GM19324 (cell line): ENCODE measurements around the gene ARFIP1.

Experiments used
- ATAC-seq: cut with Tn5 transposase; IDR thresholded peaks from one replicate; pipeline ENCODE4 v1.9.1; 2021; ENCODE audit warnings: mild to moderate bottlenecking, moderate library complexity; ENCODE audit not compliant: unreplicated experiment, low FRiP score

ARFIP1 gene

DNA sequence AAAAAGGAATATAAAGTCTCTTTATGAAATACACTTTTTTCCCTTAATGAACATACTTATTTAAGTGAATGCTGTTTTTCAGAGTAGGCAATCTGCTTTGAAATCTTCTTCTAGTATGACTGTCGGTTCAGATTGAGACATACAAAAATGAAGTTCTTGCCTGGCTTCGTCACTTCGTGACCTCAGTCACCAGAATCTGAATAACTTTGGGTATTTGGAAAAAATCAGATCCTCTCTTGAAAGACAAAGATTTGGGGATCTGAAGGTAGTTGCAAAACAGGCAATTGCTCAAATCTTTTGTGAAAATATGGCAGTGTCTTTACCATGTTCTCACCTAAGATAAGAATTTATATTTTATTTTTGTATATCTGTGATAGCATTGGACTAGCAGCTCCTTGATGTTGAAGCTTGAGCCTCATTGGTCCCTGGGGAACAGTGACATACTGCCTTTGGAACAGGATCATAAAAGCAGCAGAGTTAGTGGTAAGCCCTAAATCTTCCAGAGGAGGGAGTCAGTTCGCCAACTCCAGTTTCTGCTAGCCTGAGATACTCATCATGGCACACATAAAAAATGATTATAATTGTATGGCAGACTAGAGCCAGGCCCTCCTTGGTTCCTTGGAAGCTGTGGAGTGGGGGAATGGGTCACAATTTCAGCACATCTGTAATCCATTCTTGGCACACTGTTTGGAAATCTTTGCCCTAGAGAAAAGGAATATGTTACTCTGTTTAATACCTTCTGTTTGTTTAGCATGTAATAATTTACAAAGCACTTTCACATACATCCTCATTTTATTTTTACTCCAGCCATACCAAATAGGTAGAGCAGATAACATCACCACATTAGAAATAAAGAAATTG lies 5.0 kb downstream of the ARFIP1 start:
- ATAC-seq, result no peak

DNA sequence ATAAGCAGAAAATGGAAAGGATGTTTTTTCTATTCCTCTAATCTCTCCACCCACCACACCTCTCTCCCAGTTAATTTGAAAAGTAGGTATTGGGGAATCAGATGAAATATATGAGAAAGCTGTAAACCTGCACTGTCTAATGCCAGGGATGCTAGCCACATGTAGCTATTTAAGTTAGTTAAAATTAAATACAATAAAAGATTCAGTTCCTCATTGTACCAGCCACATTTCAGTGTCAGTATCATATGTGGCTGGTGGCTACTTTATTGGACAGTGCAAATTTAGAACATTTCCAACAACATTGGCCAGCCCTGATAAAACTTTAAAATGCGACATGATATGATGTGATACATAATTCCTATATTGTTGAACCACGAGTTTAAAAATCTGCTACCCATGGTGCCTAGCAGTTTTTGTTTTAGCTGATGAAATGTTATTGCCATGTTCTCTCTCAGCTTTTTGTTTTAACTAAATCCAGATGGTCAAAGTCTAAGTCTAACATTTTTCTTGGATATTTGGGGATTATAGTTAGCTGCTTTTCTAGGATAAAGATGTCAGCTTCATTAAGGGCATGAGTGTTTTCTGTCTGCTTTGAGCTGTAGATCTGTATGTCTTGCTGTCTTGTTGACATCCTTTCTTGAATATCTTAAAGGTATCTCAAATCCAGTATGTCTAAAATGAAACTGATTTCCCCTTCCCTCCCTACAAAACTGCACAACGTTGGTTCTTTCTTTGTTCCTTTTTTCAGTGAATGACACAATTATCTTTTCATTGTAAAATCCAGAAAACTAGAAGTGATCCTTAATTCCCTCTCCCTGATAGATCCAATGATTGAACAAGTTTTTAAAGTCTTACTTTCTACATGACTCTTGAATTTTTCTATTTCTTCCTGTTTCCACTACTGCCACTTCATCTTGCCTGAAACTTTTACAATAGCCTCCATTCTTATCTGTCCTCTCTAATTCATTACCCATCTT lies 6.2 kb downstream of the ARFIP1 start:
- ATAC-seq, result no peak

DNA sequence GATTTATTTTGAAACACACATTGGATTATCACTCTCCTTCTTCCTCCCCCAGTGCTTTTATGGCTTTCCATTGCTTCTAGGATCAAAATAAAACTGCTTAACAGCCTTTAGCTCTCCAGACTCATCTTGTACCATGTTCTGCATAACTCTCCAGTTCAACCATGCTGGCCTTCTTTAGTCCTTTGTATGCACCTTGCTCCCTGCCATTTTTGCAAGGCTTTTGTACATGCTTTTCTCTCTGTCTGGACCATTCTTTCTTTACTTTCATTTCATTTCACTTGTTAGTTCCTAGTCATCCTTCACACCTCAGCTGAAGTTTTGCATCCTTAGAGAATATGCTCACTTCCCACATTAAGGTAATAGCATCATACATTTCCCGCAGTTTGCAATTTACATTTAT lies 6.9 kb downstream of the ARFIP1 start:
- no peak for ATAC-seq

DNA sequence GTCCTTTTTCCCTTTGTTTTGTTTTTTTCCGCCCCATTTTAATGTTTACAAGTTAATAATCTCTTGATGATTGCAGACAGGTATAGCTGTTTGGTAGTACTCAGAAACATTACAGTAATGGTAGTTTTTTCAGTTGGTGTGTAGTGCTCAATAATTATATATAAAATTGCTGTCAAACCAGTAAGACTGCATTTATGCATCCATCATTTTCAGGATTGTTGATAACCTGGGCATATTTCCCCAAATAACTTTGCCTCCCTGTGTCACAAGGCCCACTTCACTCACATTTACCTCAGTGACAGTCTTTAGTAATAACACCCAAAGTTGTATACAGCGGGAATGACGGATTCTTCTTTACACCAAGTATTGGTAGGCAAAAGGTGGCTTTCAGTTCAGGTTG lies 16.1 kb downstream of the ARFIP1 start:
- no peak for ATAC-seq

DNA sequence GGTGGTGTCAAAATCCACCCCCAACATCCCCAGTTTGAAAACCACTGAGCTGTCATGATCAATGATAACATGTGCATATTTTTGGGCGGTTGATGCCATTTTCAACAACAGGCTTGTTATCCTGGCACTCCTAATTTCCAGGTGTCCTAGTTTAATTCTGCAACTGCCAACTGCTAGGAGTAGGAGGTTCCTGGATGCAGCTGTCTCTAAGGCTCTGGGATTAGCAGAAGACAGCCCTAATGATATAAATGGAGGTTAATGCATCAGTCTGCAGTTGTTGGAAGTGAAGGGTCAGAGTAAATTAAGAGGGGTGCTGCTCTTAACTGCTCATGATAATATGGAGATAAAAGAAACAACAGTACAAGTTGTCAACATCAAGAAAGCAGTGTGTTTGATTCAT lies 23.8 kb downstream of the ARFIP1 start:
- no peak for ATAC-seq

DNA sequence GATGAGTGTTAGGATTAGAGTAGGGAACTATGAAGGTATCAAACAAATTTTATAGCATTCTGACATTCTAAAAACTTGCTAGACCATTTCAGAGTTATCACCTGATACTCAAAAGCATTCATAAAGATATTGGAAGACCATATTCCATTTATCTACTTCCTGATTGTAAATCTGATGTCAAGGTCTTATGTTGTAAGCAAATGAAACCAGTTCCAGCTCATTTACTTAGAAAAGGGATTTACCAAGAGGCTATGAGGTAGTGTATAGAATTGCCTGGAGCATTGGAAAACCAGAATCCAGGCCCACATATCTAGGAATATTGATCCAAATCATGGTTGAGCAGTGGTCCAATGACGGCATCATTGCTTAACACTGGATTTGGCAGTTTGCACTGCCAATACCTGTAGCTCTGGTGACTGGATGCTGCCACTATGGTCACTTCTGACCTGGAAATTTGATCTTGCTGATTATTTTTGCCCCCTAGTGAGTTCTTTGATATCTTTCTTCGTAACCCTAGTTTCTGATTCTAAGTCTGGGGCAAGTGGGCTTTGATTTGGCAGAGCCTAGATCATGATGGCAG lies 25.4 kb downstream of the ARFIP1 start:
- no peak for ATAC-seq

DNA sequence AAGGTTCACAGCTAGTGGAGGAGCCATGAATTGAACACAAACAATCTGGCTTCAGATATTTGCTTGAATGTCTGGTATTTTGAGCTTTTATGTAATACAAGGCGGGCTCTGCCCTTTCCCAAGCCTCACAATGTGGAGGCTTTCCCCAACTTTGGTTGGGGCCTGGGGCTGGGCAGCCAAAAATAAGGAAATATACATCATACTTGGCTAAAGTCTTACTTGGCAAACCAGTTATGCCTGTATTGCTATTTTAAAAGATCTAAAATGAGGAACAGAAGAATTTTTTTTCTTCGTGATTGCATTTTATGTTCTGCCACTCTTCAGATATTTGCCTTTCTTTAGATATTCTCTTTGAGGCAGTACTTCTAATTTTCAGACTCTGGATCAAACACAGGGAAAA lies 26.1 kb downstream of the ARFIP1 start:
- no peak for ATAC-seq

DNA sequence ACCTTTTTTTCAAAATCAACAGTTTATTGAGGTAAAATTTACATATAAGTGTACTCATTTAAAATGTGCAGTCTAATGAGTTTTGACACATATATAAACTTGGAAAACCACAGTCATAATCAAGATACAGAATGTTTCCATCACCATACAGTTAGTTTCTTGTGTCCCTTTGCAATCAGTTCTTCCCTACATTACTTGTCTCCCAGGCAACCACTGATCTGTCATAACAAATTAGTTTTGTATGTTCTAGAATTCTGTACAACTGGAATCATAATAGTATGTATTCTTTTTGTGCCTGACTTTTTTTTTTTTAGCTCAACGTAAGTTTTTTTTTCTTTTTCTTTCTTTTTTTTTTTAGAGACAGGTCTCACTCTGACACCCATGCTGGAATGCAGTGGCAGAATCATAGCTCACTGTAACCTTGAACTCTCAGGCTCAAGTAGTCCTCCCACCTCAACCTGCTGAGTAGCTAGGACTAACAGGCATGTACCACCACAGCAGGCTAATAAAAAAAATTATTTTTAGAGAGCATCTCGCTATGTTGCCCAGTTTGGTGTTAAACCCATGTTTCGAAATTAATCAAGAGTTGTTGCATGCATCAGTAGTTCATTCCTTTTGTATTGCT lies 26.9 kb downstream of the ARFIP1 start:
- no peak for ATAC-seq

DNA sequence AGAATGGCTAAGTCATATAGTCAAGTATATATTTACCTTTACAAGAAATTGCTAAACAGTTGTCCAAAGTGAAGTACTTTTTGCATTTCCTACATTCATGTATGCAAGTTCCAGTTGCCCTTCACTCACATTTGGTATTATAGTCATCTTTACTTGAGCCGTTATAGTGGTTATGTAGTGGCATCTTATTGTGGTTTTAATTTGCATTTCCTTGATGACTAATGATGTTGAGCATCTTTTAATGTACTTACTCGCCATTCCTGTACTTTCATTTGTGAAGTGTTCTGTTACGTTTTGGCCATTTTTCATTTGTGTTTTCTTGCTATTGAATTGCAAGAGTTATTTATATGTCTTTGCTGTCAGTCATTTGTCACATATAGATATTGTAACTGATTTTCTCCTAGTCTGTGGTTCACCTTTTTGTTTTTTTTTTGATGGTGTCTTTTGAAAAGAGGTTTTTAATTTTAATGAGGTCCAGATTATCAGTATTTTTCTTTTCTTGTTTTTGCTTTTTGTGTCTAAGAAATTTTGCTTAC lies 27.6 kb downstream of the ARFIP1 start:
- no peak for ATAC-seq

DNA sequence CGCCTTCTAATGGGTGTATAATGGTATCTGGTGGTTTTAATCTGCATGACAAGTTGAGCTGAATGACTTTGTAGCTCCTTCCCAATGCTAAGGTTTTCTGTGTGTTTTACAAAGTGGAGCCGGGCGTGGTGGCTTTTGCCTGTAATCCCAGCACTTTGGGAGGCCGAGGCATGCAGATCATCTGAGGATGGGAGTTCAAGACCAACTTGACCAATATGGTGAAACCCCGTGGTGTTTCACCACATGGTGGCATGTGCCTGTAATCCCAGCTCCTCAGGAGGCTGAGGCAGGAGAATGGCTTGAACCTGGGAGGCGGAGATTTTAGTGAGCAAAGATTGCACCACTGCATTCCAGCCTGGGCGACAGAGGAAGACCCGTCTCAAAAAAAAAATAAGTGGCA lies 28.9 kb downstream of the ARFIP1 start:
- no peak for ATAC-seq

DNA sequence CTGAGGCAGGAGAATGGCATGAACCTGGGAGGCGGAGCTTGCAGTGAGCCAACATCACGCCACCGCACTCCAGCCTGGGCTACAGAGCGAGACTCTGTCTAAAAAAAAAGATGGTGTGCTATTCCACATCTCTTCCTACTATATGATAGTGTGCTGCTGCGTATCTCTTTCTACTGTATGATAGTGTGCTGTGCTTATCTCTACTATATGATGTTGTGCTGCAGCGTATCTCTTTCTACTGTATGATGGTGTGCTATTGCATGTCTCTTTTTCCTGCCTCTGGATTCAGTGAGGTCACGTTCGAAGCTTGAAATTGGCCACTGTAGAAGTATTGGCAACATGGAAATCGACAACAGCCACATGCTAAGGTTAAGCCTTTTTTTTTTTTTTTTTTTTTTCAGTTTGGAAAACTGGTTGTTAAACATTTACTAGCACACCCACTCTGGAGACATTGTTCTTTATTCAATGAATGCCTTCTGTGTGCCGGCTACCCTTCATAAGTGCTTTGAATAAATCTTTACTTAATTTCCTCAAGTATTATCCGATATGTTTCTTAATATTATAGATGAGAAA lies 31.0 kb downstream of the ARFIP1 start:
- no peak for ATAC-seq

DNA sequence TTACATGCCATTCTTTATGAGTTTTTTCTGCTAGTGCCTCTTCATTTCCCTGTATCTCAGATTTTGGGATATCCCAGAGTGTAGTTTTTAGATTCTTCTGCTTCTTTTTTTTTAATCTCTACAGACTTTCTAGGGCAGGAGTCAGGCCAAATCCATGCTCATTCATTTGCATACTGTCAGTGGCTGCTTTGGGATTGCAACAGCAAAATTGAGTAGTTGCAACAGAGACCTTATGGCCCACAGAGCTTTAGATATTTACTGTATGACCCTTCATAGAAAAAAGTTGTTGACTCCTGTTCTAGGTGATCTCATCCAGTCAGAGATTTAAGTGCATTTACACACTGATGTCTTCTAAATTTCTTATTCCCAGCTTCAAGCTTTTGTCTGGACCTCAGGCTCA lies 35.3 kb downstream of the ARFIP1 start:
- ATAC-seq, result no peak

DNA sequence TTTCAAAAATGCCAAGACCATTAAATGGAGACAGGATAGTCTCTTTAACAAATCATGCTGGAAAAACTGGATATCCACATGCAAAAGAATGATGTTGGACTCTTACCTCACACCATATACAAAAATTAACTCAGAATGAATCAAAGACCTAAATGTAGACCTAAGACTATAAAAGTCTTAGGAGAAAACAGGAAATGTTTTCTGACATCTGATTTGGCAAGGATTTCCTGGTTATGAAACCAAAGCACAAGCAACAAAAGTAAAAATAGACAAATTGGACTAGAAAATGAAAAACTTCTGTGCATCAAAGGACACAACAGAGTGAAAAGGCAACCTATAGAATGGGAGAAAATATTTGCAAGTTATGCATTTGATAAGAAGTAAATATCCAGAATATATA lies 37.6 kb downstream of the ARFIP1 start:
- no peak for ATAC-seq

DNA sequence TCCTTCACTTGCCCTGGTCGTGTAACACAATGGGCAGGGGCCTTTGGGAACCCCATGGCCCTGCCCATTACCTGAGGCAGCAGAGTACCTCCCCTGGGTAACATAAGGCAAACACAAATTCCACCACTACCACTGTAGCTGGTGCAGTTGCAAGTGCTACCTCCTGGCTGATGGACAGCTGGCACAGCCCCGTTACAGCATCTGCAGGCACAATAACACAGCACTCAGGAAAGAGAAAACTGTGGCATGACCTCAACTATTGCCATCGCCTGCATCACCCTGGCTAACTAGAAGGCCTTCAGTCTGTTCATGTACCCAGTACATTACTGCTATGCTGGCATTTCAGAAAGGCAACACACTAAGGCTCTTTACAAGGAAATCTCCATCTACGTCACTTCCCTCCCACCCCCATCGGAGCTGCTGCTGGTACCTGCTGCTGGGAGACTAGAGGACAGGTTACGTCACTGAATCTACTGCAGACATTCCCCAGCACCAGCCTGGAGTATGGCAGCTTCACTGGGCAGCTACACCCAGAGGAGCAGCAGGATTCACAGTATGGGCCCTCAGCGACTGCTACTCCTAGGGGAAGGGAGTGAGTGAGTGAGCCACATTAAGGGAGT lies 39.4 kb downstream of the ARFIP1 start:
- ATAC-seq, result no peak

DNA sequence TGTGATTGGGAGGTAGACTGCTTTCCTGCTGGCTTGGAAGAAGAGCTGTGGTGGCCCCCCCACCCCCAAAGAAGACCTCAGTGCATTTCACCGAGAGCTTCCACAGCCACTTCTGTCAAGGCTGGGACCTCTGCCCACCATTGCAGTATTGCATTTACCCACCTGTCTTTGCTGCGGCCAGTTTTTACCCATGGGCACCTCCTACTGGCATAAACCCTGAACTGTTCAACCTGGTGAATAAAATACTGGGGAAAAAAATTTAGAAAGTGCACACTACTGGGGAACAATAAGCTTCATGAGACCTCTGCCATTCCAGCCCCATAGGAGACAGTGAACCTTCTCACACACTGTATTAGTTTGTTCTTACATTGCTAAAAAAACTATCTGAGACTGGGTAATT lies 40.3 kb downstream of the ARFIP1 start:
- no peak for ATAC-seq

DNA sequence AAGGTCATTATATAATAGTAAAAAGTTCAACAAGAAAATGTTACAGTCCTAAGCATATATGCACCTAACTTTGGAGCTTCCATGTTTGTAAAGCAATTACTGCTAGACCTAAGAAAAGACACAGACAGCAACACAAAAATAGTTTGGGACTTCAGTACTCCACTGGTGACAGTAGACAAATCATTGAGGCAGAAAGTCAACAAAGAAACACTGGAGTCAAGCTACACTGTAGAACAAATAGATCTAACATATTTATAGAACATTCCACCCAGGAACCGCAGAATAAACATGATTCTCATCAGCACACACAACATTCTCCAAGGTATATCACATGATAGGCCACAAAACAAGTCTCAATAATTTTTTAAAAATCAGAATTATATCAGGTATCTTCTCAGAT lies 42.6 kb downstream of the ARFIP1 start:
- ATAC-seq, result no peak

DNA sequence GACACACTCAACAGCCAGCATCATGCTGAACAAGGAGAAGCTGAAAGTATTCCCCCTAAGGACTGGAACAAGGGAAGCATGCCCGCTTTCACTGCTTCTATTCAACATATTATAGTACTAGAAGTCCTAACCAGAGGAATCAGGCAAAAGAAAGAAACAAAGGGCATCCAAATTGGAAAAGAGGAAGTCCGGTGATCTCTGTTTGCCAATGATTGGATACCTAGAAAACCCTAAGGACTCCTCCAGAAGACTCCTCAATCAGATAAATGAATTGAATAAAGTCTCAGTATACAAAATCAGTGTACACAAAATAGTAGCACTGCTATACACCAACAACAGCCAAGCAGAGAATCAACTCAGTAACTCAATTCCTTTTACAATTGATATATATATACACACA lies 44.8 kb downstream of the ARFIP1 start:
- no peak for ATAC-seq

DNA sequence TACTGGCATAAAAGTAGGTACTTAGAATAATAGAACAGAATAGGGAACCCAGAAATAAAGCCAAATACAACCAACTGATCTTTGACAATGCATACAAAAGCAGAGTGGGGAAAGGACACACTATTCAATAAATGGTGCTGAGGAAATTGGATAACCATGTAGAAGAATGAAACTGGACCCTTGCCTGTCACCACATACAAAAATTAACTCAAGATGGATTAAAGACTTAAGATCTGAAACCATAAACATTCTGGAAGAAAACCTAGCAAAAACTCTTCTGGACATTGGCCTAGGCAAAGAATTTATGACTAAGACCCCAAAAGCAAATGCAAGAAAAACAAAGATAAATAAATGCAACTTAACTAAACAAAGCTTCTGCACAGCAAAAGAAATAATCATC lies 45.6 kb downstream of the ARFIP1 start:
- no peak for ATAC-seq

DNA sequence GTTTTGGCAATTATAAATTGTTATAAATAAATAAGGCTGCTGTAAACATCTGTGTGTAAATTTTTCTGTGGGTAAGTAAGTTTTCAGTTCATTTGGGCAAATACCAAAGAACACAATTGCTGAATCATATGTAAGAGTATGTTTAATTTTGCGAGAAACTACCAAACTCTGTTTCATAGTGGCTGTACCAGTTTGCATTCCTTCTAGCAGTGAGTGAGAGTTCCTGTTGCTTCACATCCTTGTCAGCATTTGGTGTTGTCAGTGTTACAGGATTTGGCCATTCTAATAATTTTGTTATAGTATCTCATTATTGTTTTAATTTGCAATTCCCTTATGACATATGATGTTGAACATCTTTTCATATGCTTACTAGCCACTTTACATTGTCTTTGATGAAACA lies 48.4 kb downstream of the ARFIP1 start:
- no peak for ATAC-seq

DNA sequence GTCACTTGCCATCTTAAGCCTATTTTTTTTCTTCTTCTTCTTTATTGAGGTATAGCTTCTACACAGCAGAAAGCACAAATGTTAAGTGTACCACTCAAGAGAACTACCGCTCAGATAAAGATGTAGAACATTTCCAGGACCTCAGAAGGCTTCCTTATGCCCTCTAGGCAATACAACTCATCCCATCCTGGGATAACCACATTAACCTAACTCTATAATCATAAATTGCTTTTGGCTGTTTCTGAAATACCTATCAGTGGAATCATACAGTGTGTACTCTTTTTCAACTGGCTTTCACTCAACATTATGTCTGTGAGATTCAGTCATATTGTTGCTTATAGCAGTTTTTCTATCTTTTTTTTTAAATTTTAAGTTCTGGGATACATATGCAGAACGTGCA lies 51.7 kb downstream of the ARFIP1 start:
- no peak for ATAC-seq
